Fibroblast of mammary gland (primary cell): Measurements from ENCODE around the gene PDGFRA.

Source experiments
- DNase-seq: peaks from one replicate; pipeline ENCODE4 v3.0.0-alpha.2; 2010; ENCODE audit warnings: low read depth
- H3K4me3 ChIP-seq: 2 replicates; pipeline ENCODE4 v1.5.1; 2011; ENCODE audit warnings: low read depth, mild to moderate bottlenecking, low read length, moderate library complexity; ENCODE audit not compliant: control insufficient read depth
- TF ChIP-seq, protein P1 (sequence below): conservative IDR thresholded peaks from 2 replicates; pipeline ENCODE4 v1.5.1; 2011; ENCODE audit warnings: low read depth, low read length, inconsistent platforms; ENCODE audit not compliant: control insufficient read depth, insufficient read depth

PDGFRA gene

DNA sequence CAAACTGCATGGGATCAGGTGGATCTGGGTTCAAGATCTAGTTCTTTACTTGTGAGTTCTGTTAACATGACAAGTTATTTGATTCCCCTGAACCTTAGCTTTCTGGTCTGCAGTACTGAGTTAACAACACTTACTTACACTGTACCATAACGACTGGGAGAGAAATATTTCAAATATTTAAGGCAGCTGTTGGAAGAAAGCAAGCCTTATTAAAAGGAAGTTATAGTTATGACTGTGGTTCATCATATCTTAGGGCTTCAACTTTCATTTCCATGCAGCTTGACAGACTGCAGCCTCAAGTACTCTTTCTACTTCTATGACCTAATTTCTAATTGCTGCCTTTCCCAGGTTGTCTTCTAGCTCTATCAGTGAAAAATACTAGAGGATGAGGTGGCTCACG is 40.0 kb upstream of the PDGFRA start:
- no peak for DNase-seq
- no peak overlapping the region for H3K4me3 ChIP-seq
- TF ChIP-seq, protein P1, sequence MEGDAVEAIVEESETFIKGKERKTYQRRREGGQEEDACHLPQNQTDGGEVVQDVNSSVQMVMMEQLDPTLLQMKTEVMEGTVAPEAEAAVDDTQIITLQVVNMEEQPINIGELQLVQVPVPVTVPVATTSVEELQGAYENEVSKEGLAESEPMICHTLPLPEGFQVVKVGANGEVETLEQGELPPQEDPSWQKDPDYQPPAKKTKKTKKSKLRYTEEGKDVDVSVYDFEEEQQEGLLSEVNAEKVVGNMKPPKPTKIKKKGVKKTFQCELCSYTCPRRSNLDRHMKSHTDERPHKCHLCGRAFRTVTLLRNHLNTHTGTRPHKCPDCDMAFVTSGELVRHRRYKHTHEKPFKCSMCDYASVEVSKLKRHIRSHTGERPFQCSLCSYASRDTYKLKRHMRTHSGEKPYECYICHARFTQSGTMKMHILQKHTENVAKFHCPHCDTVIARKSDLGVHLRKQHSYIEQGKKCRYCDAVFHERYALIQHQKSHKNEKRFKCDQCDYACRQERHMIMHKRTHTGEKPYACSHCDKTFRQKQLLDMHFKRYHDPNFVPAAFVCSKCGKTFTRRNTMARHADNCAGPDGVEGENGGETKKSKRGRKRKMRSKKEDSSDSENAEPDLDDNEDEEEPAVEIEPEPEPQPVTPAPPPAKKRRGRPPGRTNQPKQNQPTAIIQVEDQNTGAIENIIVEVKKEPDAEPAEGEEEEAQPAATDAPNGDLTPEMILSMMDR: no peak

DNA sequence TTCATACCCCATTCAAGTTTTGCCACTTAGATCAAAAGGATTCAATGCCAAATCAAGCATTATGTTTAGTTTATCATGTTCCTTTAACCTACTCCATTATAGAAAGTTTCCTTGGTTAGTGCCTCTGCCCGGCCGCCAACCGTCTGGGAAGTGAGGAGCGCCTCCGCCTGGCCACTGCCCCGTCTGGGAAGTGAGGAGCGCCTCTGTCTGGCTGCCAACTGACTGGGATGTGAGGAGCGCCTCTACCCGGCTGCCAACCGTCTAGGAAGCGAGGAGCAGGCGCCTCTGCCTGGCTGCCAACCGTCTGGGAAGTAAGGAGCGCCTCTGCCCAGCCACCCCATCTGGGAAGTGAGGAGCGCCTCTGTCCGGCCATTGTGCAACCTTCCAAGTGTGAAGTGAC is 36.3 kb upstream of the PDGFRA start:
- TF ChIP-seq, protein P1: no peak
- no peak for DNase-seq
- H3K4me3 ChIP-seq: no peak overlapping the region

DNA sequence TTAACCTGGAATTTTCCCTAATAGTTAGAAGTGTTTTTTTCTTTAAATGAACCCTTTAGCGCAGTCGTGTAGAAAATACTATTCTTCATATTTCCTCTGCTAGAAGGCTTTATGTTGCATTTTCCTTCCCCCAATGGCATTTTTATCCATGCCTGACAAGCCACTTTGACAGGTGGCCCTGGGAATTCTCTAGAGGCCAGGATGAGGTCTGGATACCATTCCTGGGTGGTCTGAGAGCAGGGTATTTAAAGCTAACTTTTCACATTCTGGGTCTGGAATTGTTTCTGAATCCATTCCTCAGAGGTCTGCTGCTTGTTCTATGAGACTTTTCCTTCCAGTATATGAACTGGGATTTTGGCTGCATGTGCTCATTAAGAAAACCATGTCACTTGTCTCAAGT is 31.2 kb upstream of the PDGFRA start:
- TF ChIP-seq, protein P1: no peak
- no peak overlapping the region for H3K4me3 ChIP-seq
- no peak for DNase-seq

DNA sequence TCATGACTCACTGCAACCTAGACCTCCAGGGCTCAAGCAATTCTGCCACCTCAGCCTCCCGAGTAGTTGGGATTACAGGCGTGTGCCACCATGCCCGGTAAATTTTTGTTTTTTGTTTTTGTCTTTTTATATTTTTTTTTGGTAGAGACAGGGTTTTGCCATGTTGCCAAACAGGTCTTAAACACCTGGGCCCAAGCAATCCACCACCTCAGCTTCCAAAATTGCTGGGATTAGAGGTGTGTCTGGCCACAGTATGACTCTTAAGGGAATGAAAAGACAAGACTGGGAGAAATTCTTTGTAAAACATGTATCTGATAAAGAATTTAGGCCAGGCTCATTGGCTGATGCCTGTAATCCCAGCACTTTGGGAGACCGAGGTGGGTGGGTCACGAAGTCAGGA is 29.2 kb upstream of the PDGFRA start:
- H3K4me3 ChIP-seq: no peak overlapping the region
- TF ChIP-seq, protein P1: no peak
- DNase-seq: no peak

DNA sequence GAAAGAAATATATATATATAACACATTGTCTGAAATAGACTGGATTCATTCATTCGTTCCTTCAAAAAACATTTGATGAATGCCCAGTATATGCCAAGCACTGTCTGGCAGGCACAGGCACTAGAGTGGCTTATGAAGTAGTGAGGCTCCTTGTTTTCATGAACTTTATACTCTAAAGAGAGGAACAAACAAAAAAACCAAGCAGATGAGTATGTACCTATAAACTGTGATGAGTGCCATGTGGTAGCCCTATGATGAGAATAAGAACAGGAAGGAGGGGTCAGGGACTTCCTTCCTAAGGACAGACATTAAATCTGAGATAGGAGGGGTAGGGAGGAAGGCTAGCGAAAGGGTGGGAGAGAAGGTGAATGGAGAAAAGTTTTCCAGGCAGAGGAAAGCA is 19.5 kb upstream of the PDGFRA start:
- TF ChIP-seq, protein P1: no peak
- no peak overlapping the region for H3K4me3 ChIP-seq
- no peak for DNase-seq

DNA sequence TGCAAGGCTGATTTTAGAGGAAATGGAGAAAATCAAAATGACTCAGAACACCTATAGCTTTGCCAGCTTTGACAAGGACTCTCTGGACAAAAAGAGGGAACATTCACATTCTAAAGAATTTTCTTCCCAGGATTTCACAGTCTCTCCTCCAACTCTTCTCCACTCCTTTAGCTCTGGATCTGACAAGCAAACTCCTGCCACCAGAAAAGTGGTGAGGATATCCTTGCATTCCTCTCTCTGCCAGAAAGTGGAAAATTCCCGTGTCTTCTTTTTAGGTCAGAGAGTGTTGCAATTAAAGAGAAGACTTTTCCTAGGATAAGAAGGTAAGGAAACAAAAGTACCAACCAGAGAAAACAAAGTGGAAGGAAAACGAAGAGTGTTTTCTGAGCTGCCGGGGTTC is 16.1 kb upstream of the PDGFRA start:
- DNase-seq: peak; percentile 5
- no peak overlapping the region for H3K4me3 ChIP-seq
- TF ChIP-seq, protein P1: no peak

DNA sequence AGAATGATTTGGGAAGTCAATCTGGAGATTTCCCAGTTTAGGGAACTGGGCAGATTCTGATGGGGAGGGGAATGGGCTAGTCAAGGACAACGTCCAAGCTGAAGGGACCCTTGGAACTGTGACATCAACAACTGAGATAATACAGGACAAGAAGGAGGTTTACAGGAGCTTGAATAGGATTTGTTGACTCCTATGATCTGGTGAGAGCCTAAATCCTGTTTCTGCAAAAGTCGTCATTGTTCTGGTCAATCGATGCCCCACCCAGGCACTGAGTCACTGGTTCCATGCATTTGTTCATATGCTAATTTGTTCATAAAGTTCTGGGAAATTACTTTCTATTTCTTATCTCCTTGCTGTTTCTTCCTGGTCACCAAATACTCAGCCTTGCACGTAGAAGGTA is 15.3 kb upstream of the PDGFRA start:
- TF ChIP-seq, protein P1: no peak
- DNase-seq: peak; percentile 58
- no peak overlapping the region for H3K4me3 ChIP-seq
